GM19193 (cell line): Measurements from ENCODE around the gene LIMS2.

Source experiments
- POLR2A ChIP-seq: IDR thresholded peaks from 4 replicates; pipeline ENCODE4 v1.6.1; 2011; ENCODE audit not compliant: insufficient read depth, insufficient read length; ENCODE audit errors: extremely low read depth

Gene LIMS2

GRCh38 chr2:127625572-127625951 lies 49.8 kb downstream of the LIMS2 start:
- TF ChIP-seq POLR2A: no peak

GRCh38 chr2:127624756-127625571 lies 50.4 kb downstream of the LIMS2 start:
- no peak for TF ChIP-seq POLR2A

- no peak for TF ChIP-seq POLR2A
Measured at GRCh38 chr2:127624320-127624755, 51.0 kb downstream of the LIMS2 start.

- TF ChIP-seq POLR2A: no peak
Measured at GRCh38 chr2:127623388-127624319, 51.7 kb downstream of the LIMS2 start.

- no peak for TF ChIP-seq POLR2A
Measured at GRCh38 chr2:127622561-127623387, 52.6 kb downstream of the LIMS2 start.

- TF ChIP-seq POLR2A: no peak
Measured at GRCh38 chr2:127621981-127622431, 53.3 kb downstream of the LIMS2 start.

GRCh38 chr2:127620866-127621265 lies 54.5 kb downstream of the LIMS2 start:
- no peak for TF ChIP-seq POLR2A

- TF ChIP-seq POLR2A: no peak
Measured at GRCh38 chr2:127619877-127620705, 55.2 kb downstream of the LIMS2 start.

- TF ChIP-seq POLR2A: no peak
Measured at GRCh38 chr2:127619203-127619590, 56.1 kb downstream of the LIMS2 start.

GRCh38 chr2:127618551-127619202 lies 56.7 kb downstream of the LIMS2 start:
- TF ChIP-seq POLR2A: no peak

GRCh38 chr2:127615511-127616166 lies 59.7 kb downstream of the LIMS2 start:
- TF ChIP-seq POLR2A: no peak

GRCh38 chr2:127614731-127615130 lies 60.6 kb downstream of the LIMS2 start:
- no peak for TF ChIP-seq POLR2A

GRCh38 chr2:127614246-127614645 lies 61.1 kb downstream of the LIMS2 start:
- TF ChIP-seq POLR2A: no peak
